Measurements from ENCODE around the gene RPL37. TPM values are rescaled to one million over a fixed set of nuclear protein-coding genes. Genes with fewer than 3 reads are reported as not detected.
A peak's percentile ranks its signal among the peaks of the same experiment; 100 is the strongest.

RPL37 gene
- total and polyA plus RNA-seq, 9 of the 15 experiments (the other 6 are each of a cell fraction or from before 2014, with no cell fraction given): 2,342 to 7,963 (median 4,091) TPM

DNA sequence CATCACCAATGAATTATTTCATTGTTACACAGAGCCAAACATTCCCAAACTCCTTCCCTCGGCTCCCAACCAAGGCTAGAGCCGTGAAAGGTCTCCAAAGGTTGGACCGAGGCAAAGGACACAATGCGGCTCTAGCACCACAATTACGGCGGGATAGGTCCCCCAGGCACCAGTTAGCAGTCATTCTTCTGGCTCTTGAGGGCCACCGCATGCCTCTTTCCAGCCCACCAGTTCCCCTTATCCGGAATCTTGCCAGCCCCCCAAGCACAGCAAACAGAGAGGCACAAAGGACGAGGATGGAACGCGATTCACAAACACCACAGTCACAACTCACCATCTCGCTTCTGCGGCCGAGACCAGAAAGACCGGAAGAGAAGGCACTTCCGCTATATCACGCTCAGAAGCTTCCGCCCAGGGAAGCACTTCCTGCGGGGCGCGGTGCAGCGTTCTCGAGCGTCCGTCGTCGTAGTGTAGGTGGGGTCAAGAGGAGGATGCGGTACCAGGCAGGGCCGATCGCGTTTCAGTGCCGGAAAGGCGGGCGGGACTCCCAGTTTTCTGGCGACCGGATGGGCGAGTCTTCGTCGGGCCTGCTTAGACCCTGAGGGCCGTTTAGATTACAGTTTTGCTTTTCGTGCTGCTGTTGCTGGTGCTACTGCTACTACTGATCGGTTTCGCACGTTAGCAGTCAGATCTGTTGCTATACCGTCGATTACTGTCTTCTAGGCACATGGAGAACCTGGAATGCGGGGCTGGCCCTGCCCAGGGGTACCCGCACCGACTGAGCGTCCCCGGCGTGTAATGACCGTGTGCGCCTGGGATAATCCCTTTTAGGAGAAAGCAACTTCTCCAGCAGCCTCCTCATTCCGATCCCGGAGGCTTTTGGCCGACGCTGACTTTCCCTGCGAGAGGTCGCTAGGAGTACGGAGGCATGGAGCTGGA is at the start of gene RPL37 (continued):
- 0 out of 2 replicates have a peak, but pooled peaks have one; percentile 27 for TF ChIP-seq ZNF324 (CRISPR knock-in tag; IDR thresholded peaks at IDR 0.05)
- TF ChIP-seq NBN (IDR thresholded peaks at IDR 0.05; ENCODE audit: low read depth): peak; percentile 97
- TF ChIP-seq MAFG (tag; conservative IDR thresholded peaks at IDR 0.05): no peak
- no peak for TF ChIP-seq BRCA1 (IDR thresholded peaks at IDR 0.05)
- no peak for TF ChIP-seq BRCA1 (CRISPR knock-in tag; IDR thresholded peaks at IDR 0.05)
- TF ChIP-seq, protein P1, sequence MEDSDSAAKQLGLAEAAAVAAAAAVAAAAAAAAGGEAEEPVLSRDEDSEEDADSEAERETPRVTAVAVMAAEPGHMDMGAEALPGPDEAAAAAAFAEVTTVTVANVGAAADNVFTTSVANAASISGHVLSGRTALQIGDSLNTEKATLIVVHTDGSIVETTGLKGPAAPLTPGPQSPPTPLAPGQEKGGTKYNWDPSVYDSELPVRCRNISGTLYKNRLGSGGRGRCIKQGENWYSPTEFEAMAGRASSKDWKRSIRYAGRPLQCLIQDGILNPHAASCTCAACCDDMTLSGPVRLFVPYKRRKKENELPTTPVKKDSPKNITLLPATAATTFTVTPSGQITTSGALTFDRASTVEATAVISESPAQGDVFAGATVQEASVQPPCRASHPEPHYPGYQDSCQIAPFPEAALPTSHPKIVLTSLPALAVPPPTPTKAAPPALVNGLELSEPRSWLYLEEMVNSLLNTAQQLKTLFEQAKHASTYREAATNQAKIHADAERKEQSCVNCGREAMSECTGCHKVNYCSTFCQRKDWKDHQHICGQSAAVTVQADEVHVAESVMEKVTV (CRISPR knock-in tag; IDR thresholded peaks at IDR 0.05): 0 out of 2 replicates have a peak, but pooled peaks have one; percentile 12
- TF ChIP-seq TRIM28 (IDR thresholded peaks at IDR 0.05): peak; percentile 84; the same call in 1 of the 2 replicates
- TF ChIP-seq ZBED1 (IDR thresholded peaks at IDR 0.05): peak; percentile 93
- TF ChIP-seq, protein P2, sequence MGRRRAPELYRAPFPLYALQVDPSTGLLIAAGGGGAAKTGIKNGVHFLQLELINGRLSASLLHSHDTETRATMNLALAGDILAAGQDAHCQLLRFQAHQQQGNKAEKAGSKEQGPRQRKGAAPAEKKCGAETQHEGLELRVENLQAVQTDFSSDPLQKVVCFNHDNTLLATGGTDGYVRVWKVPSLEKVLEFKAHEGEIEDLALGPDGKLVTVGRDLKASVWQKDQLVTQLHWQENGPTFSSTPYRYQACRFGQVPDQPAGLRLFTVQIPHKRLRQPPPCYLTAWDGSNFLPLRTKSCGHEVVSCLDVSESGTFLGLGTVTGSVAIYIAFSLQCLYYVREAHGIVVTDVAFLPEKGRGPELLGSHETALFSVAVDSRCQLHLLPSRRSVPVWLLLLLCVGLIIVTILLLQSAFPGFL (CRISPR knock-in tag; IDR thresholded peaks at IDR 0.05): no peak
- TF ChIP-seq RBM25 (IDR thresholded peaks at IDR 0.05; ENCODE audit: low read depth, low read length, severe bottlenecking): no peak
- TF ChIP-seq NFE2 (IDR thresholded peaks at IDR 0.05; ENCODE audit: low read depth): peak; percentile 53
- TF ChIP-seq SLC30A9 (CRISPR knock-in tag; IDR thresholded peaks at IDR 0.05): 0 out of 2 replicates have a peak, but pooled peaks have one; percentile 67
- TF ChIP-seq RBM34 (IDR thresholded peaks at IDR 0.05; ENCODE audit: borderline replicate concordance, insufficient read depth, low read length): no peak
- TF ChIP-seq LARP7 (IDR thresholded peaks at IDR 0.05): peak; percentile 96; the same call in 1 of the 2 replicates
- peak; percentile 35; the same call in 1 of the 2 replicates for TF ChIP-seq CC2D1A (IDR thresholded peaks at IDR 0.05)
- no peak for TF ChIP-seq NR1H2 (CRISPR knock-in tag; IDR thresholded peaks at IDR 0.05)
- TF ChIP-seq, protein P3, sequence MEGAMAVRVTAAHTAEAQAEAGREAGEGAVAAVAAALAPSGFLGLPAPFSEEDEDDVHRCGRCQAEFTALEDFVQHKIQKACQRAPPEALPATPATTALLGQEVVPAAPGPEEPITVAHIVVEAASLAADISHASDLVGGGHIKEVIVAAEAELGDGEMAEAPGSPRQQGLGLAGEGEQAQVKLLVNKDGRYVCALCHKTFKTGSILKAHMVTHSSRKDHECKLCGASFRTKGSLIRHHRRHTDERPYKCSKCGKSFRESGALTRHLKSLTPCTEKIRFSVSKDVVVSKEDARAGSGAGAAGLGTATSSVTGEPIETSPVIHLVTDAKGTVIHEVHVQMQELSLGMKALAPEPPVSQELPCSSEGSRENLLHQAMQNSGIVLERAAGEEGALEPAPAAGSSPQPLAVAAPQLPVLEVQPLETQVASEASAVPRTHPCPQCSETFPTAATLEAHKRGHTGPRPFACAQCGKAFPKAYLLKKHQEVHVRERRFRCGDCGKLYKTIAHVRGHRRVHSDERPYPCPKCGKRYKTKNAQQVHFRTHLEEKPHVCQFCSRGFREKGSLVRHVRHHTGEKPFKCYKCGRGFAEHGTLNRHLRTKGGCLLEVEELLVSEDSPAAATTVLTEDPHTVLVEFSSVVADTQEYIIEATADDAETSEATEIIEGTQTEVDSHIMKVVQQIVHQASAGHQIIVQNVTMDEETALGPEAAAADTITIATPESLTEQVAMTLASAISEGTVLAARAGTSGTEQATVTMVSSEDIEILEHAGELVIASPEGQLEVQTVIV (CRISPR knock-in tag; IDR thresholded peaks at IDR 0.05; ENCODE audit: borderline replicate concordance): peak; percentile 55; the same call in 1 of the 2 replicates
- no peak for TF ChIP-seq ZNF224 (CRISPR knock-in tag; IDR thresholded peaks at IDR 0.05)
- TF ChIP-seq ERF (CRISPR knock-in tag; IDR thresholded peaks at IDR 0.05): peak; percentile 71; the same call in 1 of the 2 replicates
- TF ChIP-seq, protein P4, sequence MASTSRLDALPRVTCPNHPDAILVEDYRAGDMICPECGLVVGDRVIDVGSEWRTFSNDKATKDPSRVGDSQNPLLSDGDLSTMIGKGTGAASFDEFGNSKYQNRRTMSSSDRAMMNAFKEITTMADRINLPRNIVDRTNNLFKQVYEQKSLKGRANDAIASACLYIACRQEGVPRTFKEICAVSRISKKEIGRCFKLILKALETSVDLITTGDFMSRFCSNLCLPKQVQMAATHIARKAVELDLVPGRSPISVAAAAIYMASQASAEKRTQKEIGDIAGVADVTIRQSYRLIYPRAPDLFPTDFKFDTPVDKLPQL (IDR thresholded peaks at IDR 0.05; ENCODE audit: extremely low read depth, insufficient read length): peak; percentile 87
- TF ChIP-seq MYC (IDR thresholded peaks at IDR 0.05; ENCODE audit: low read depth, low read length): peak; percentile 99
- TF ChIP-seq MYC (CRISPR knock-in tag; IDR thresholded peaks at IDR 0.05; ENCODE audit: borderline replicate concordance, low read depth): peak; percentile 84
- peak; percentile 98 for TF ChIP-seq GTF2E2 (tag; IDR thresholded peaks at IDR 0.05)
- peak; percentile 12; the same call in 1 of the 2 replicates for TF ChIP-seq ZNF589 (CRISPR knock-in tag; IDR thresholded peaks at IDR 0.05; ENCODE audit: low read depth)
